ENCODE measurements around the gene FSTL4.

GRCh38 chr5:133367984-133368383 is 244.4 kb downstream of the FSTL4 start:
- no peak for TF ChIP-seq CTCF (IDR thresholded peaks at IDR 0.05; ENCODE audit: borderline replicate concordance, extremely low read depth, low read length, poor library complexity, severe bottlenecking)
- no peak for TF ChIP-seq EZH2 (IDR thresholded peaks at IDR 0.05; ENCODE audit: borderline replicate concordance, low read depth, low read length, severe bottlenecking)
